DOHH2 (cell line): ENCODE results near the gene KMT2B.

Experiments
- CTCF ChIP-seq: fragments of 200-600 bp; sonication (generic); IDR thresholded peaks from one replicate; pipeline ENCODE4 v1.5.1; 2014; ENCODE audit warnings: antibody characterized with exemption, mild to moderate bottlenecking, low read depth, low read length; ENCODE audit not compliant: poor library complexity, severe bottlenecking
- EZH2phosphoT487 ChIP-seq: fragments of 200-600 bp; sonication (generic); IDR thresholded peaks from 2 replicates; pipeline ENCODE4 v1.6.1; 2017; ENCODE audit warnings: borderline replicate concordance, mild to moderate bottlenecking, antibody characterized with exemption, low read length, moderate library complexity, mixed read lengths

GRCh38 chr19:35753634-35754369 is 36.0 kb downstream of the KMT2B start:
- TF ChIP-seq CTCF (no peak), EZH2phosphoT487 (no peak)
